GM19372 (cell line): ENCODE data around the gene BEND6.

ENCODE experiments used
- ATAC-seq: cut with Tn5 transposase; IDR thresholded peaks from one replicate; pipeline ENCODE4 v1.9.1; 2021; ENCODE audit warnings: mild to moderate bottlenecking, low read depth, moderate library complexity; ENCODE audit not compliant: unreplicated experiment

BEND6 gene

DNA sequence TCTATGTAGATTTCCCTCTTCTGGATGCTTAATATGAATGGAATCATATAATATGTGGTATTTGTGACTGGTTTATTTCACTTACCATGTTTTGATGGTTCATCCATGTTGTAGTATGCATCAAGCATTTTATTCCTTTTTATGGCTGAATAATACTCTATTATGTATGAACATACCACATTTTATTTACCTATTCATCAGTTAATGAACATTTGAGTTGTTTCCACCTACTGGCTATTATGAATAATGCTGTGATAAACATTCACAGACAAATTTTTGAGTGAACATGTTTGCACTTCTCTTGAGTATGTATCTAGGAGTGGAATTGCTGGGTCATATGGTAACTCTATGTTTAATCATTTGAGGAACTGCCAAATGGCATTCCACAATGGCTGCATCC lies 120.2 kb downstream of the BEND6 start:
- no peak for ATAC-seq
